CD14-positive monocyte (primary cell): Measurements from ENCODE around the gene FNDC11. TPM values are rescaled to one million over a fixed set of nuclear protein-coding genes. Genes with fewer than 3 reads are reported as not detected.

ENCODE experiments used
- DNase-seq, 3 donors: peaks; one replicate each; pipeline ENCODE4 v3.0.0-alpha.2; 2011 to 2022
- H2AFZ ChIP-seq: 2 replicates; pipeline ENCODE4 v1.6.0; 2012; ENCODE audit warnings: mild to moderate bottlenecking, low read depth, low read length, inconsistent platforms; ENCODE audit not compliant: insufficient read depth, poor library complexity, severe bottlenecking
- H3K27ac ChIP-seq, 2 donors: 1 replicate in 1 of 2; 2 replicates in 1 of 2; pipeline ENCODE4 v1.5.1; 2012 to 2013; ENCODE audit warnings: low read length in 2 of 2, control low read depth in 1 of 2, inconsistent platforms in 1 of 2, low read depth in 1 of 2, mild to moderate bottlenecking in 1 of 2
- H3K27me3 ChIP-seq, 2 donors: one replicate each; pipeline versions ENCODE4 v1.6.0 to v1.6.1; 2011 to 2013; ENCODE audit warnings: low read length in 2 of 2; ENCODE audit not compliant: control insufficient read depth in 2 of 2, insufficient read depth in 2 of 2
- H3K36me3 ChIP-seq, 2 donors: replicated peaks in 1 of 2; 1 replicate in 1 of 2; 2 replicates in 1 of 2; pipeline versions ENCODE4 v1.5.1 to v1.6.1; 2012 to 2013; ENCODE audit warnings: low read length in 2 of 2, control low read depth in 1 of 2, inconsistent platforms in 1 of 2, mild to moderate bottlenecking in 1 of 2; ENCODE audit not compliant: insufficient read depth in 2 of 2, control insufficient read depth in 1 of 2
- H3K4me1 ChIP-seq, 2 donors: 1 replicate in 1 of 2; 2 replicates in 1 of 2; pipeline versions ENCODE4 v1.5.1 to v1.6.1; 2012 to 2013; ENCODE audit warnings: low read length in 2 of 2, control low read depth in 1 of 2, inconsistent platforms in 1 of 2, mild to moderate bottlenecking in 1 of 2, moderate library complexity in 1 of 2; ENCODE audit not compliant: insufficient read depth in 2 of 2, control insufficient read depth in 1 of 2
- H3K4me2 ChIP-seq: replicated peaks from 2 replicates; pipeline ENCODE3; 2012; ENCODE audit warnings: low read length, moderate library complexity, mild to moderate bottlenecking; ENCODE audit not compliant: poor library complexity, severe bottlenecking; ENCODE audit errors: extremely low read depth
- H3K4me3 ChIP-seq, 3 experiments: fragments of 200-600 bp in 1 of 3; sonication (generic) in 1 of 3; replicated peaks in 1 of 3; 1 replicate in 2 of 3; 2 replicates in 1 of 3; pipeline ENCODE4 v1.5.1; 2011 to 2013; ENCODE audit warnings: low read length in 3 of 3, mild to moderate bottlenecking in 3 of 3, control low read depth in 2 of 3, low read depth in 2 of 3, inconsistent platforms in 1 of 3, moderate library complexity in 1 of 3
- H3K79me2 ChIP-seq: 2 replicates; pipeline ENCODE4 v1.6.0; 2012; ENCODE audit warnings: mild to moderate bottlenecking, control low read depth, inconsistent platforms, low read length, moderate library complexity; ENCODE audit not compliant: insufficient read depth
- H3K9ac ChIP-seq: 2 replicates; pipeline ENCODE4 v1.6.0; 2017; ENCODE audit warnings: low read length, mild to moderate bottlenecking; ENCODE audit not compliant: insufficient read depth, poor library complexity, severe bottlenecking
- H3K9me3 ChIP-seq, 2 donors: replicated peaks in 1 of 2; 1 replicate in 1 of 2; 2 replicates in 1 of 2; pipeline versions ENCODE4 v1.5.1 to v1.6.1; 2012 to 2013; ENCODE audit warnings: low read length in 2 of 2, control low read depth in 1 of 2; ENCODE audit not compliant: control insufficient read depth in 1 of 2, insufficient read depth in 1 of 2
- H4K20me1 ChIP-seq: 2 replicates; pipeline ENCODE4 v1.6.0; 2012; ENCODE audit warnings: mild to moderate bottlenecking, low read length, control low read depth, moderate library complexity; ENCODE audit not compliant: insufficient read depth
- H3K27ac Mint-ChIP-seq, 7 donors: one replicate each; pipeline ENCODE4 v1.8.0; 2020; ENCODE audit warnings: mild to moderate bottlenecking in 7 of 7, mixed read lengths in 7 of 7, moderate library complexity in 6 of 7, inconsistent platforms in 2 of 7
- H3K27me3 Mint-ChIP-seq, 3 donors: one replicate each; pipeline ENCODE4 v1.8.0; 2021 to 2022; ENCODE audit warnings: low read depth in 3 of 3, mild to moderate bottlenecking in 3 of 3, mixed read lengths in 3 of 3, moderate library complexity in 3 of 3, inconsistent platforms in 1 of 3
- H3K36me3 Mint-ChIP-seq, 2 donors: one replicate each; pipeline ENCODE4 v1.8.0; 2020; ENCODE audit warnings: mixed read lengths in 2 of 2, inconsistent platforms in 1 of 2, mild to moderate bottlenecking in 1 of 2
- H3K4me1 Mint-ChIP-seq: one replicate; pipeline ENCODE4 v1.8.0; 2020; ENCODE audit warnings: mild to moderate bottlenecking, mixed read lengths
- H3K4me3 Mint-ChIP-seq, 2 donors: one replicate each; pipeline ENCODE4 v1.8.0; 2020; ENCODE audit warnings: mild to moderate bottlenecking in 2 of 2, mixed read lengths in 2 of 2, moderate library complexity in 1 of 2
- H3K9me3 Mint-ChIP-seq, 7 donors: one replicate each; pipeline ENCODE4 v1.8.0; 2020 to 2022; ENCODE audit warnings: mixed read lengths in 7 of 7, mild to moderate bottlenecking in 6 of 7, moderate library complexity in 6 of 7, inconsistent platforms in 2 of 7
- WGBS: methylation state at CpG from one replicate; pipeline ENCODE4 v1.1.5; 2013; ENCODE audit warnings: missing lambda C conversion rate; ENCODE audit not compliant: insufficient coverage; 5-methylcytosine and 5-hydroxymethylcytosine counted together
- intact Hi-C, 2 donors: fragments of 100-400 bp; cut with micrococcal nuclease; formaldehyde crosslinking; loops; one replicate each; pipeline versions ENCODE4 v1.15.0 to v1.15.1; 2023
- polyA plus RNA-seq, 3 donors: library from polyadenylated mRNA; depleted of rRNA in 1 of 3; unstranded in 2 of 3; stranded (reverse) in 1 of 3; fragments of 300-500 nt in 2 of 3; fragments of >200 nt in 1 of 3; fragmentation: Illumina TruSeq in 2 of 3; gene quantifications; 1 replicate in 2 of 3; 2 replicates in 1 of 3; pipeline ENCODE4 v1.2.3, GENCODE V29; 2012 to 2021
- TF ChIP-seq, protein P1 (sequence below): fragments of 200-600 bp; IDR thresholded peaks from one replicate; pipeline ENCODE4 v1.8.0; 2022; ENCODE audit warnings: antibody characterized with exemption, mild to moderate bottlenecking

The FNDC11 gene
- polyA plus RNA-seq, 3 donors: 0.23 TPM; not detected in 2

DNA sequence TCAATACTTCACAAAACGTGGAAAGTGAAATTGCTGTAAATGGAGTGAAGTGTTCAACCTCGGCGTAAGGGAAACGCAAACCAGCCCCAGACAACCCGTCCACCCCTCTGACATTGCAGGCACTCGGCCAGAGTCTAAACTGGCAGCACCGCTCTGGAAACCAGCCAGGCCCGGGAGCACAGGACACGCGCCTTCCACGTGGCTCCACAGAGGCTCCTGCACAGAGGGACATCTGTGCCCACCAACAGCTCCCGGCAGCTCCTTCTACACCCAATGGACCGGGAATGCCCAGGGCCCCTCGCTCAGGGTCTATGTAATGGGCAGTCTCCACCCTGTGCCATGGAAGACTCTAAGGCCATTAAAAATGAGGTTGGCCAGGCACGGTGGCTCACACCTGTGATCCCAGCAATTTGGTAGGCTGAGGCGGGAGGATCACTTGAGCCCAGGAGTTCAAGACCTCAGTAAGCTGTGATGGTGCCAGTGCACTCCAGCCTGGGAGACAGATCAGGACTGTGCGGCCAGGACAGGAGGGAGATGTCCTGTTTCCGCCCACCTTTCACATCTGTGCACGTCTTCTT lies 23.4 kb downstream of the FNDC11 start:
- Mint-ChIP-seq H3K27me3 (peaks cover 44 to 82% (median 45%) of the 10 kb centered on the region in 3 donors), H3K9me3 (peaks cover 0 to 7% (median 0%) of the 10 kb centered on the region in 7 donors), H3K4me1 (peaks cover 14% of the 10 kb centered on the region), H3K4me3 (peak overlapping the region in 1 of 2 donors; percentile 63), H3K36me3 (peaks cover 0 to 4% of the 10 kb centered on the region in 2 donors), H3K27ac (no peak overlapping the region)
- no peaks in the 10 kb centered on the region for H3K9me3 ChIP-seq
- no peak for DNase-seq
- intact Hi-C loops: loop anchor here in 1 of 2 donors (5.0 kb wide), 2 partner anchors 35 to 40 kb away; partner anchors contain the start of gene PTK6
- H3K4me2 ChIP-seq: no peak overlapping the region
- peaks cover 7% of the 10 kb centered on the region for H3K79me2 ChIP-seq
- H2AFZ ChIP-seq: no peak overlapping the region
- H3K9ac ChIP-seq: no peak overlapping the region
- no peak overlapping the region for H3K27ac ChIP-seq
- TF ChIP-seq, protein P1, sequence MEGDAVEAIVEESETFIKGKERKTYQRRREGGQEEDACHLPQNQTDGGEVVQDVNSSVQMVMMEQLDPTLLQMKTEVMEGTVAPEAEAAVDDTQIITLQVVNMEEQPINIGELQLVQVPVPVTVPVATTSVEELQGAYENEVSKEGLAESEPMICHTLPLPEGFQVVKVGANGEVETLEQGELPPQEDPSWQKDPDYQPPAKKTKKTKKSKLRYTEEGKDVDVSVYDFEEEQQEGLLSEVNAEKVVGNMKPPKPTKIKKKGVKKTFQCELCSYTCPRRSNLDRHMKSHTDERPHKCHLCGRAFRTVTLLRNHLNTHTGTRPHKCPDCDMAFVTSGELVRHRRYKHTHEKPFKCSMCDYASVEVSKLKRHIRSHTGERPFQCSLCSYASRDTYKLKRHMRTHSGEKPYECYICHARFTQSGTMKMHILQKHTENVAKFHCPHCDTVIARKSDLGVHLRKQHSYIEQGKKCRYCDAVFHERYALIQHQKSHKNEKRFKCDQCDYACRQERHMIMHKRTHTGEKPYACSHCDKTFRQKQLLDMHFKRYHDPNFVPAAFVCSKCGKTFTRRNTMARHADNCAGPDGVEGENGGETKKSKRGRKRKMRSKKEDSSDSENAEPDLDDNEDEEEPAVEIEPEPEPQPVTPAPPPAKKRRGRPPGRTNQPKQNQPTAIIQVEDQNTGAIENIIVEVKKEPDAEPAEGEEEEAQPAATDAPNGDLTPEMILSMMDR: no peak
- peaks cover 3 to 5% of the 10 kb centered on the region in 2 donors for H3K36me3 ChIP-seq
- WGBS: 93% methylated on average over 16 of the region's 19 CpGs
- no peak overlapping the region for H3K4me3 ChIP-seq
- H3K27me3 ChIP-seq: peaks cover 0 to 47% of the 10 kb centered on the region in 2 donors
- H4K20me1 ChIP-seq: peaks cover 10% of the 10 kb centered on the region
- H3K4me1 ChIP-seq: peaks cover 22 to 31% of the 10 kb centered on the region in 2 donors

DNA sequence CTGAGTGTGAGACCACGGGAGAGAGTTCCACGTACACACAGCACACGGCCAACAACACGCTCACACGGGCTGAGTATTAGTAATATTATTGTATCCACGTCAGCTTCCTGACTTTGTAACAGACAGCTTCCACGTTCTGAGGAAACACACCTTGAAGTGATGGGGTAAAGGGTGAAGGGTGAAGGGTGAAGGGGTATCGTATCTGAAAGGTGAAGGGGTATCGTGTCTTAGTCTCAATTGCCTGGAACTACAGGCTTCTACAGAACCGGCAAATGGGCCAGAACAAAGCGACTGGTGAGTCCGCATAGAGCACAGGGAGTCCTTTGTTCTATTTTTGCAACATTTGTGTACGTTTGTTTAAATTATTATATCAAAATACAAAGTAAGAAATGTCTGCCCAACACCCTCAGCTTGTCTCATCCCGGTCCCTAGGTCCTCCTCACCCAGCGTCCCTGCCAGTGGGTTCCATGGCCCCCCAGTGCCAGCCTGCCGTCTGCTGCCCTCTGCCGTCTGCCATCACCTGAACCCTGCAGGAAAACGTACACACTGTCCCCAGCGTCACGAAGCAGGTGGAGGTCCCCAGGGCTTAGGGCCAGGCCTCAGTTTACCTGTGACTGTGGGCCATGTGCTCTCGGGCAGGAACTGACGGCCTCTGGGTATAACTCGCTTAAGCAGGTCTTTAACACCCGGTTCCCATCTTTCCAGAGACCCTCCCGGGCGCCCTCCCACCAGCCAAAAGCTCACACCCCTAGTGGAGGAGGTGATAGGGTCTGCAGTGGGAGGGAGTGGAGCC lies 24.5 kb downstream of the FNDC11 start:
- intact Hi-C loops: loop anchor here in 1 of 2 donors (5.0 kb wide), 2 partner anchors 34 to 41 kb away; partner anchors contain the start of gene PTK6
- Histone ChIP-seq H3K4me3 (no peak overlapping the region), H3K9ac (no peak overlapping the region), H2AFZ (no peak overlapping the region), H3K9me3 (no peaks in the 10 kb centered on the region), H4K20me1 (no peaks in the 10 kb centered on the region), H3K36me3 (no peaks in the 10 kb centered on the region), H3K4me2 (no peak overlapping the region), H3K27ac (no peak overlapping the region), H3K27me3 (peaks cover 0 to 36% of the 10 kb centered on the region in 2 donors), H3K4me1 (peaks cover 15 to 22% of the 10 kb centered on the region in 2 donors), H3K79me2 (peaks cover 4% of the 10 kb centered on the region)
- Mint-ChIP-seq H3K9me3 (peaks cover 0 to 4% (median 0%) of the 10 kb centered on the region in 7 donors), H3K27ac (no peak overlapping the region), H3K36me3 (peaks cover 0 to 2% of the 10 kb centered on the region in 2 donors), H3K4me3 (peak overlapping the region in 1 of 2 donors; percentile 66), H3K4me1 (peaks cover 14% of the 10 kb centered on the region), H3K27me3 (peaks cover 44 to 80% (median 48%) of the 10 kb centered on the region in 3 donors)
- WGBS: 81% methylated on average over 15 of the region's 26 CpGs
- TF ChIP-seq, protein P1: no peak
- DNase-seq: no peak
